ENCODE results near the gene UFD1.

Gene UFD1

GRCh38 chr22:19497245-19497644, 18.3 kb upstream of the UFD1 start:
- no peak for DNase-seq (ENCODE audit: low read depth in 1 of 2, low spot score in 1 of 2)

- no peak for DNase-seq (ENCODE audit: low read depth in 1 of 2, low spot score in 1 of 2)
Measured at GRCh38 chr22:19496324-19496630, 17.3 kb upstream of the UFD1 start.

- no peak for DNase-seq (ENCODE audit: low read depth in 1 of 2, low spot score in 1 of 2)
Measured at GRCh38 chr22:19495562-19496323, 16.8 kb upstream of the UFD1 start.

GRCh38 chr22:19494676-19495173, 15.7 kb upstream of the UFD1 start:
- DNase-seq (ENCODE audit: low read depth in 1 of 2, low spot score in 1 of 2), result no peak

GRCh38 chr22:19494001-19494560, 15.1 kb upstream of the UFD1 start:
- no peak for DNase-seq (ENCODE audit: low read depth in 1 of 2, low spot score in 1 of 2)

GRCh38 chr22:19492504-19493174, 13.6 kb upstream of the UFD1 start:
- no peak for DNase-seq (ENCODE audit: low read depth in 1 of 2, low spot score in 1 of 2)

GRCh38 chr22:19490628-19491230, 11.7 kb upstream of the UFD1 start:
- DNase-seq (ENCODE audit: low read depth in 1 of 2, low spot score in 1 of 2), result no peak

- no peak for DNase-seq (ENCODE audit: low read depth in 1 of 2, low spot score in 1 of 2)
Measured at GRCh38 chr22:19488884-19489843, 10.2 kb upstream of the UFD1 start.

- no peak for DNase-seq (ENCODE audit: low read depth in 1 of 2, low spot score in 1 of 2)
Measured at GRCh38 chr22:19488285-19488684, 9.3 kb upstream of the UFD1 start.

- DNase-seq (ENCODE audit: low read depth in 1 of 2, low spot score in 1 of 2), result no peak
Measured at GRCh38 chr22:19483481-19484244, 4.7 kb upstream of the UFD1 start.

GRCh38 chr22:19482297-19482696, 3.3 kb upstream of the UFD1 start:
- no peak for DNase-seq (ENCODE audit: low read depth in 1 of 2, low spot score in 1 of 2)

- no peak for DNase-seq (ENCODE audit: low read depth in 1 of 2, low spot score in 1 of 2)
Measured at GRCh38 chr22:19480789-19481188, 1.8 kb upstream of the UFD1 start.

- no peak for DNase-seq (ENCODE audit: low read depth in 1 of 2, low spot score in 1 of 2)
Measured at GRCh38 chr22:19480173-19480568, 1.2 kb upstream of the UFD1 start.

GRCh38 chr22:19479355-19480172, 571 bp upstream of the UFD1 start, which contains the start of gene CDC45:
CDC45 (plus strand) TSS chr22:19479920; CDS start chr22:19479969, 49 bp downstream.
- peak; percentile 80 to 86 for DNase-seq (ENCODE audit: low read depth in 1 of 2, low spot score in 1 of 2)

GRCh38 chr22:19478045-19478900, 720 bp downstream of the UFD1 start:
- DNase-seq (ENCODE audit: low read depth in 1 of 2, low spot score in 1 of 2), result no peak

GRCh38 chr22:19477321-19478044, 1.5 kb downstream of the UFD1 start:
- no peak for DNase-seq (ENCODE audit: low read depth in 1 of 2, low spot score in 1 of 2)

- DNase-seq (ENCODE audit: low read depth in 1 of 2, low spot score in 1 of 2), result no peak
Measured at GRCh38 chr22:19476023-19476422, 3.0 kb downstream of the UFD1 start.

GRCh38 chr22:19473578-19473977, 5.4 kb downstream of the UFD1 start:
- DNase-seq (ENCODE audit: low read depth in 1 of 2, low spot score in 1 of 2), result no peak

Data from stimulated activated CD4-positive, alpha-beta T cell treated with anti-CD3 and anti-CD28 coated beads, Interleukin-15, amount 100 ng/mL, for 1 hour (primary cell).